HG03097 (cell line): Measurements from ENCODE around the gene GRID2.
A peak's percentile ranks its signal among the peaks of the same experiment; 100 is the strongest.
"Not testable (repeated sequence)": the region's sequence is repeated elsewhere in the genome, so short reads cannot be mapped to it uniquely, and the experiment has no call there.

Experiments used
- ATAC-seq: cut with Tn5 transposase; IDR thresholded peaks from one replicate; pipeline ENCODE4 v1.9.1; 2021; ENCODE audit not compliant: unreplicated experiment, low FRiP score

The GRID2 gene

GRCh38 chr4:93267747-93268146 lies 964.0 kb downstream of the GRID2 start:
- ATAC-seq: no peak

- no peak for ATAC-seq
Observed at GRCh38 chr4:93285346-93285745, 981.6 kb downstream of the GRID2 start.

- no peak for ATAC-seq
Observed at GRCh38 chr4:93289241-93289640, 985.5 kb downstream of the GRID2 start.

- no peak for ATAC-seq
Observed at GRCh38 chr4:93289831-93290230, 986.1 kb downstream of the GRID2 start.

- ATAC-seq: no peak
Observed at GRCh38 chr4:93299118-93299517, 995.4 kb downstream of the GRID2 start.

- not testable (repeated sequence) for ATAC-seq
Observed at GRCh38 chr4:93300780-93301555, 997.2 kb downstream of the GRID2 start.

GRCh38 chr4:93302310-93302709 lies 998.5 kb downstream of the GRID2 start:
- ATAC-seq: no peak

- ATAC-seq: no peak
Observed at GRCh38 chr4:93303440-93303839, 999.7 kb downstream of the GRID2 start.

GRCh38 chr4:93312299-93312698 lies 1008.5 kb downstream of the GRID2 start:
- no peak for ATAC-seq

GRCh38 chr4:93313197-93313596 lies 1009.4 kb downstream of the GRID2 start:
- no peak for ATAC-seq

GRCh38 chr4:93317057-93317456 lies 1013.3 kb downstream of the GRID2 start:
- no peak for ATAC-seq

- no peak for ATAC-seq
Observed at GRCh38 chr4:93317561-93317960, 1013.8 kb downstream of the GRID2 start.

GRCh38 chr4:93319041-93319440 lies 1015.3 kb downstream of the GRID2 start:
- no peak for ATAC-seq

- no peak for ATAC-seq
Observed at GRCh38 chr4:93320356-93320755, 1016.6 kb downstream of the GRID2 start.

- ATAC-seq: no peak
Observed at GRCh38 chr4:93327346-93327745, 1023.6 kb downstream of the GRID2 start.

- ATAC-seq: peak; percentile 85
Observed at GRCh38 chr4:93334003-93334402, 1030.2 kb downstream of the GRID2 start.

GRCh38 chr4:93337196-93337595 lies 1033.4 kb downstream of the GRID2 start:
- no peak for ATAC-seq

- ATAC-seq: no peak
Observed at GRCh38 chr4:93342738-93343137, 1039.0 kb downstream of the GRID2 start.

- no peak for ATAC-seq
Observed at GRCh38 chr4:93346840-93347239, 1043.1 kb downstream of the GRID2 start.

- ATAC-seq: no peak
Observed at GRCh38 chr4:93348896-93349295, 1045.1 kb downstream of the GRID2 start.

GRCh38 chr4:93351846-93352245 lies 1048.1 kb downstream of the GRID2 start:
- ATAC-seq: no peak

GRCh38 chr4:93355411-93355810 lies 1051.6 kb downstream of the GRID2 start:
- no peak for ATAC-seq

GRCh38 chr4:93359586-93359985 lies 1055.8 kb downstream of the GRID2 start:
- ATAC-seq: no peak
